HL-60 (cell line): Measurements from ENCODE around the gene SLC27A5.
A peak's percentile ranks its signal among the peaks of the same experiment; 100 is the strongest.

ENCODE experiments used
- DNase-seq, 2 experiments: peaks; one replicate each; pipeline ENCODE4 v3.0.0-alpha.2; 2010 to 2020; ENCODE audit warnings: low read depth in 1 of 2, low spot score in 1 of 2
- H3K27ac ChIP-seq: fragments of 250-450 bp; sonication (Bioruptor Pico); replicated peaks from 2 replicates; pipeline ENCODE4 v1.5.1; 2020; ENCODE audit warnings: mild to moderate bottlenecking, moderate library complexity
- H3K27me3 ChIP-seq: fragments of 250-450 bp; sonication (Bioruptor Pico); 2 replicates; pipeline ENCODE4 v1.5.1; 2021; ENCODE audit warnings: mild to moderate bottlenecking, moderate library complexity; ENCODE audit not compliant: insufficient read depth, poor library complexity, severe bottlenecking
- H3K4me3 ChIP-seq: replicated peaks from 2 replicates; pipeline ENCODE4 v1.5.1; 2011; ENCODE audit warnings: mild to moderate bottlenecking, control low read depth, low read length; ENCODE audit not compliant: insufficient read depth
- CTCF ChIP-seq: IDR thresholded peaks from one replicate; pipeline ENCODE4 v1.5.1; 2011; ENCODE audit warnings: low read length, control low read depth, inconsistent platforms; ENCODE audit not compliant: insufficient read depth
- GABPA ChIP-seq: IDR thresholded peaks from 2 replicates; pipeline ENCODE4 v1.6.1; 2012; ENCODE audit warnings: low read depth
- POLR2AphosphoS5 ChIP-seq: IDR thresholded peaks from 2 replicates; pipeline ENCODE4 v1.6.1; 2012; ENCODE audit warnings: low read depth
- SPI1 ChIP-seq: IDR thresholded peaks from 2 replicates; pipeline ENCODE4 v1.6.1; 2012; ENCODE audit warnings: low read depth, mild to moderate bottlenecking, borderline replicate concordance
- TF ChIP-seq, protein P1 (sequence below): IDR thresholded peaks from 2 replicates; pipeline ENCODE4 v1.6.1; 2012; ENCODE audit warnings: low read depth; ENCODE audit not compliant: insufficient replicate concordance

The SLC27A5 gene

DNA sequence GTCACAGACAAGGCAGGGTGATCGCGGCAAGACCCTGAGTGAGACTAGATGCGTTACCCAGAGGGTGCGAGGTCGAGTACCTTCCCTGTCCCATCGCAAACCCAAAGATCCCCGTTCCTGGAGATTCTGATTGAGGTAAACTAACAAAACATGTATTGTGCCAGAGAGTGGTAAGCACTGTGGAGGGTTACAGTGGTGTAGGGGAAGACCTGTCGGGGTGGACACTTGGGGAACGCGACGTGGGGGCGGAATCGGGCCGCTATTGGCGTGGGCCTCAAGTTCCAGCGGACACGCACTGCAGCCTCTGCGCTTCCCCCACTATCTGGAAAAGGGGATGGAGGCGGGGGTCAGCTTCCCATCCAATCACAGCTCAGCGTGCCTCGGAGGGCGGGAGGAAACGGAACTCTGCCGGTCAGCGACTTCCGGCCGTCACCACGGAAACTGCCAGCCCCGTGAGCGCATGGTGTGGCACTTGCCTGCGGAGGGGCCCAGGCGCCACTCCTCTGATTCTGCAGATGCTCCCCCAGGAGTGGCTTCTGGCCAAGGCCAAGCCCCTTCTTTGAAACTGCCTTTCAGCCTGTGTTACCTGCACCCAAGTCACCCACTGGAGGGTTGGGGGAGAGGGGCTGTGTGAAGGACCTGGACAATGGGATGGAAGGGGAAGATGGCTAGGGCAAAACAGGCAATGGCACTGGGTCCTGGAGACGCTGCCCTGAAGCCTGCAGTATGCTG lies 47.6 kb upstream of the SLC27A5 start:
- Histone ChIP-seq H3K4me3 (peak overlapping the region; percentile 46), H3K27me3 (no peaks in the 10 kb centered on the region), H3K27ac (peak overlapping the region; percentile 100)
- peak; percentile 95 to 97 for DNase-seq
- TF ChIP-seq, protein P1, sequence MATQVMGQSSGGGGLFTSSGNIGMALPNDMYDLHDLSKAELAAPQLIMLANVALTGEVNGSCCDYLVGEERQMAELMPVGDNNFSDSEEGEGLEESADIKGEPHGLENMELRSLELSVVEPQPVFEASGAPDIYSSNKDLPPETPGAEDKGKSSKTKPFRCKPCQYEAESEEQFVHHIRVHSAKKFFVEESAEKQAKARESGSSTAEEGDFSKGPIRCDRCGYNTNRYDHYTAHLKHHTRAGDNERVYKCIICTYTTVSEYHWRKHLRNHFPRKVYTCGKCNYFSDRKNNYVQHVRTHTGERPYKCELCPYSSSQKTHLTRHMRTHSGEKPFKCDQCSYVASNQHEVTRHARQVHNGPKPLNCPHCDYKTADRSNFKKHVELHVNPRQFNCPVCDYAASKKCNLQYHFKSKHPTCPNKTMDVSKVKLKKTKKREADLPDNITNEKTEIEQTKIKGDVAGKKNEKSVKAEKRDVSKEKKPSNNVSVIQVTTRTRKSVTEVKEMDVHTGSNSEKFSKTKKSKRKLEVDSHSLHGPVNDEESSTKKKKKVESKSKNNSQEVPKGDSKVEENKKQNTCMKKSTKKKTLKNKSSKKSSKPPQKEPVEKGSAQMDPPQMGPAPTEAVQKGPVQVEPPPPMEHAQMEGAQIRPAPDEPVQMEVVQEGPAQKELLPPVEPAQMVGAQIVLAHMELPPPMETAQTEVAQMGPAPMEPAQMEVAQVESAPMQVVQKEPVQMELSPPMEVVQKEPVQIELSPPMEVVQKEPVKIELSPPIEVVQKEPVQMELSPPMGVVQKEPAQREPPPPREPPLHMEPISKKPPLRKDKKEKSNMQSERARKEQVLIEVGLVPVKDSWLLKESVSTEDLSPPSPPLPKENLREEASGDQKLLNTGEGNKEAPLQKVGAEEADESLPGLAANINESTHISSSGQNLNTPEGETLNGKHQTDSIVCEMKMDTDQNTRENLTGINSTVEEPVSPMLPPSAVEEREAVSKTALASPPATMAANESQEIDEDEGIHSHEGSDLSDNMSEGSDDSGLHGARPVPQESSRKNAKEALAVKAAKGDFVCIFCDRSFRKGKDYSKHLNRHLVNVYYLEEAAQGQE = peak; percentile 27
- TF ChIP-seq SPI1 = peak; percentile 35; the same call in 1 of the 2 replicates
- peak; percentile 94 for TF ChIP-seq POLR2AphosphoS5
- no peak for TF ChIP-seq CTCF
- peak; percentile 92 for TF ChIP-seq GABPA

GRCh38 chr19:58558623-58559274 lies 47.0 kb upstream of the SLC27A5 start:
- TF ChIP-seq, protein P1 = peak; percentile 47
- TF ChIP-seq GABPA (peak; percentile 74; the same call in 1 of the 2 replicates), CTCF (no peak), SPI1 (peak; percentile 21; the same call in 1 of the 2 replicates)
- DNase-seq = peak; percentile 98 to 99
- Histone ChIP-seq H3K4me3 (peak overlapping the region; percentile 46), H3K27me3 (no peaks in the 10 kb centered on the region), H3K27ac (peak overlapping the region; percentile 100)

DNA sequence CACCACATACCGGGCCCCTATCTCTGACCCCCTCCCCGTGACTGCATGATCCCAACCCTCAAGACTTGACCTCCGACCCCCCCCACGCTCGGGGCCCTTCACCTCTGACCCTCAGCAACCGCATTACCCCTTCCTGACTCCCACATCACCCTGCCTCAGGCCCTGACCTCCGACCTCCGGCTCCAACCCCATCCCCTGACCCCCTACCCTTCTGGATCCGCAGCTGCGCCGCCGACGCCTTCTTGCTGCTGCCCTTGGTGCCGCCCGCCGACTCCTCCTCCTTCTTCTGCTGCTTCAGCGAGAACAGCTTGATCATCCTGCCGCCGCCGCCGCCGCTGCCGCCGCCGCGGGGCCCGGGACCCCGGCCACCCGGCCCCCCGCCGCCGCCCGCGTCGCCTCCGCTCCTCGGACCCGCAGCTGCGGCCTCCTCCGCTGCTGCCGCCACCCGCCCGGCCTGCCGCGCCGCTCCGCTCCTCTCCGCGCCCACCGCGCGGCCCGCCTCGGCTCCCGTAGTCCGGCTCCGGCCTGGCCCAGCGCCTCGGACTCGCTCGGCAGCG lies 46.4 kb upstream of the SLC27A5 start, which contains the start of gene UBE2M:
Gene UBE2M (minus strand): TSS at position 546 of the 557 bp plus-strand sequence. CDS start 230 bp downstream, at position 316.
- TF ChIP-seq, protein P1 = peak; percentile 52
- TF ChIP-seq POLR2AphosphoS5 (no peak), GABPA (no peak)
- Histone ChIP-seq H3K27me3 (no peaks in the 10 kb centered on the region), H3K4me3 (peak within 1 kb of the TSS; percentile 89), H3K27ac (peak within 1 kb of the TSS; percentile 100)
- peak in 1 of 2 experiments; percentile 55 for DNase-seq
